Measurements from ENCODE around the gene FGF1.

Gene FGF1

GRCh38 chr5:142688281-142688989 is 2.5 kb upstream of the FGF1 start:
- TF ChIP-seq, protein P1, sequence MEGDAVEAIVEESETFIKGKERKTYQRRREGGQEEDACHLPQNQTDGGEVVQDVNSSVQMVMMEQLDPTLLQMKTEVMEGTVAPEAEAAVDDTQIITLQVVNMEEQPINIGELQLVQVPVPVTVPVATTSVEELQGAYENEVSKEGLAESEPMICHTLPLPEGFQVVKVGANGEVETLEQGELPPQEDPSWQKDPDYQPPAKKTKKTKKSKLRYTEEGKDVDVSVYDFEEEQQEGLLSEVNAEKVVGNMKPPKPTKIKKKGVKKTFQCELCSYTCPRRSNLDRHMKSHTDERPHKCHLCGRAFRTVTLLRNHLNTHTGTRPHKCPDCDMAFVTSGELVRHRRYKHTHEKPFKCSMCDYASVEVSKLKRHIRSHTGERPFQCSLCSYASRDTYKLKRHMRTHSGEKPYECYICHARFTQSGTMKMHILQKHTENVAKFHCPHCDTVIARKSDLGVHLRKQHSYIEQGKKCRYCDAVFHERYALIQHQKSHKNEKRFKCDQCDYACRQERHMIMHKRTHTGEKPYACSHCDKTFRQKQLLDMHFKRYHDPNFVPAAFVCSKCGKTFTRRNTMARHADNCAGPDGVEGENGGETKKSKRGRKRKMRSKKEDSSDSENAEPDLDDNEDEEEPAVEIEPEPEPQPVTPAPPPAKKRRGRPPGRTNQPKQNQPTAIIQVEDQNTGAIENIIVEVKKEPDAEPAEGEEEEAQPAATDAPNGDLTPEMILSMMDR (IDR thresholded peaks at IDR 0.05; ENCODE audit: extremely low read depth, insufficient read depth, missing control alignments), result no peak
- no peak for DNase-seq (ENCODE audit: low spot score)
- in situ Hi-C loops (cut with MboI; ENCODE audit: low pct_unique_long_range_greater_than_20kb, low sequenced_read_pairs, unreplicated experiment), result no loop called here

GRCh38 chr5:142686968-142687367 is 1.1 kb upstream of the FGF1 start:
- DNase-seq (ENCODE audit: low spot score), result no peak
- TF ChIP-seq, protein P1 (IDR thresholded peaks at IDR 0.05; ENCODE audit: extremely low read depth, insufficient read depth, missing control alignments), result no peak
- in situ Hi-C loops (cut with MboI; ENCODE audit: low pct_unique_long_range_greater_than_20kb, low sequenced_read_pairs, unreplicated experiment), result no loop called here

DNA sequence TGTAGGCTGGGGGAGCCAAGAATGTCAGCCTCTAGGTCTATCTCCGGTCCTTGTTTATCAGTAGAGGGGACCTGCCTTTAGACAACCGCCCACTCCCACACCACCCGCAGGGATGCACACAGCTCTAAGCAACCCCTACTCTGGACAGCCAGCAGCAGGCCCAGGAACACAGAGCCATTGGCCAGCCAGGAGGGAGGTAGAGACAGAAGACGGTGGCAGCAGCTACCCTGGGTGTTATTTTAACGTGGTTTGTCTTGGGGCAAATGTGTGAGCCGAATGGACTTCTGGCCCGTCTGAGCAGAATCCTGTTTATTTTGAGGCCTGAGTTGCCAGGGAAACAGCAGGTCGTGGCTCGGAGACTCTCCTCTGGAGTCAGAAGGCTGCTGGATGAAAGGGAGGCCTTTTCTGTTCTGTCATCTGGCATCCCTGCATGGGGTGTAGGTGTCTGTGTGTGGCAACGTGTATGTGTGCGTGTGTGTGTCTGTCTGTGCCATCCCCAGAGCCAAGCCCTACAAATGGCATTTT is 382 bp upstream of the FGF1 start:
- TF ChIP-seq, protein P1 (IDR thresholded peaks at IDR 0.05; ENCODE audit: extremely low read depth, insufficient read depth, missing control alignments), result no peak
- in situ Hi-C loops (cut with MboI; ENCODE audit: low pct_unique_long_range_greater_than_20kb, low sequenced_read_pairs, unreplicated experiment), result no loop called here
- no peak for DNase-seq (ENCODE audit: low spot score)

- DNase-seq (ENCODE audit: low spot score), result no peak
- in situ Hi-C loops (cut with MboI; ENCODE audit: low pct_unique_long_range_greater_than_20kb, low sequenced_read_pairs, unreplicated experiment), result no loop called here
- TF ChIP-seq, protein P1 (IDR thresholded peaks at IDR 0.05; ENCODE audit: extremely low read depth, insufficient read depth, missing control alignments), result no peak
Observed at GRCh38 chr5:142684508-142685041, 1.3 kb downstream of the FGF1 start.

DNA sequence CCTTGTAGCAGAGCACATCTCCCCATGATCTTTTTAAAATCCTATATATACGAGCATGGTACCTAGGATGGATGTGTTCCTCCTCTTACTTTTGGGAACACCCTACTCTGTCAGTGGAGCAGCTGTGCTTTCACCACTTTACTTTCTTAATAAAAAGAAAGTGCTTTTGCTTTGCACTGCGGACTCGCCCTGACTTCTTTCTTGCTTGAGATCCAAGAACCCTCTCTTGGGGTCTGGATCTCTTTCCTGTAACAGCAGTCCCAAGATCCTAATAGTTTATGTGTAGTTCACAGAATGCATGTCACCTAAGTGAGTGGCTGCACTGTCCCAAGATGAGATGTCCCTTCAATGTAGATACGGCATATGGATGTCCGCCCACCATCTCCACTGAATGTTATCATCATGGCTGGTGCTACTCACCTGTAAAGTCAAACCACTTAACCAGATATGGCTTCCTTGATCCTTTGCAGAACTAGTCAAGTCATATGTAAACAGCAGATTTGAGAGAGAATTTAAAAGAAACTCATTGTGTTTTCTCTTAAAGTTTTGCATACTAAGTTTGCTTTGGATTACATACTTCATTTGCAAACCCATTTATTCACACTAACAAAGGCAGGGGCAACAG is 1.9 kb downstream of the FGF1 start:
- DNase-seq (ENCODE audit: low spot score), result no peak
- in situ Hi-C loops (cut with MboI; ENCODE audit: low pct_unique_long_range_greater_than_20kb, low sequenced_read_pairs, unreplicated experiment), result no loop called here
- TF ChIP-seq, protein P1 (IDR thresholded peaks at IDR 0.05; ENCODE audit: extremely low read depth, insufficient read depth, missing control alignments), result no peak

DNA sequence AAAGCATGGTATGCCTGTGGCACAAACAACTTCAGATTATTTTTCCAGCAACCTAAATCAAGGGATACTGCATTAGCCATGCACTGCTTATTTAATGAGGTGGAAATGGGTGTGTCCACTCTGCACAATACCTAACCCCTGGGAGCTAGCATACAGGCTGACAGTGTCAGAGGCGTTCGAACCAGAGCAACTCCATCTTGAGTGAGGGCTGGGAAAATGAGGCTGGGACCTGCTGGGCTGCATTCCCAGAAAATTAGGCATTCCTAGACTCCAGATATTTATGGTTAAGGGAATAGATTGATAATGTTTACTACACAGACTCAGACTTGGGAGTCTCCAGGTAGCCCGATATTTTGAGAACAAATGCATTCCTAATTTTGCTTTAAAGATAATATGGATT is 2.8 kb downstream of the FGF1 start:
- DNase-seq (ENCODE audit: low spot score), result no peak
- in situ Hi-C loops (cut with MboI; ENCODE audit: low pct_unique_long_range_greater_than_20kb, low sequenced_read_pairs, unreplicated experiment), result no loop called here
- TF ChIP-seq, protein P1 (IDR thresholded peaks at IDR 0.05; ENCODE audit: extremely low read depth, insufficient read depth, missing control alignments), result no peak
